Stimulated activated CD8-positive, alpha-beta memory T cell treated with anti-CD3 and anti-CD28 coated beads, Interleukin-12 subunit alpha, Interleukin-12 subunit beta, amount 100 ng/mL, for 4 hours (primary cell): ENCODE measurements around the gene HSPA9.
A peak's percentile ranks its signal among the peaks of the same experiment; 100 is the strongest.

ENCODE experiments used
- DNase-seq: peaks from one replicate; pipeline ENCODE4 v3.0.0-alpha.2; 2020; ENCODE audit warnings: low read depth

HSPA9 gene

GRCh38 chr5:138575194-138576015 lies at the start of gene HSPA9:
HSPA9 (minus strand) TSS chr5:138575401; CDS start chr5:138575318, 83 bp downstream.
- peak; percentile 95 for DNase-seq

- DNase-seq, result no peak
These were observed 47.9 kb upstream of the HSPA9 start for GRCh38 chr5:138623053-138623452.

GRCh38 chr5:138622051-138622450 lies 46.9 kb upstream of the HSPA9 start:
- DNase-seq, result no peak

GRCh38 chr5:138620663-138621224 lies 45.5 kb upstream of the HSPA9 start:
- no peak for DNase-seq

GRCh38 chr5:138616508-138616907 lies 41.3 kb upstream of the HSPA9 start:
- DNase-seq, result no peak

- DNase-seq, result no peak
These were observed 40.3 kb upstream of the HSPA9 start for GRCh38 chr5:138615461-138615860.

GRCh38 chr5:138611678-138612218 lies 36.5 kb upstream of the HSPA9 start:
- DNase-seq, result no peak

- DNase-seq, result no peak
These were observed 35.9 kb upstream of the HSPA9 start for GRCh38 chr5:138610918-138611677.

GRCh38 chr5:138610415-138610917 lies 35.3 kb upstream of the HSPA9 start:
- no peak for DNase-seq

- DNase-seq, result no peak
These were observed 31.3 kb upstream of the HSPA9 start for GRCh38 chr5:138606378-138607064.

GRCh38 chr5:138605254-138605972 lies 30.2 kb upstream of the HSPA9 start:
- DNase-seq, result no peak

- no peak for DNase-seq
These were observed 29.1 kb upstream of the HSPA9 start for GRCh38 chr5:138604176-138604785.

GRCh38 chr5:138603249-138603920 lies 28.2 kb upstream of the HSPA9 start:
- DNase-seq, result no peak

- no peak for DNase-seq
These were observed 27.3 kb upstream of the HSPA9 start for GRCh38 chr5:138602371-138603000.

GRCh38 chr5:138601444-138601843 lies 26.2 kb upstream of the HSPA9 start:
- DNase-seq, result no peak

GRCh38 chr5:138600446-138600845 lies 25.2 kb upstream of the HSPA9 start:
- no peak for DNase-seq

- DNase-seq, result no peak
These were observed 22.6 kb upstream of the HSPA9 start for GRCh38 chr5:138597661-138598400.

GRCh38 chr5:138596105-138596881 lies 21.1 kb upstream of the HSPA9 start:
- no peak for DNase-seq
